GM20431 (cell line): ENCODE results near the gene QDPR.
"Not testable (repeated sequence)": the region's sequence is repeated elsewhere in the genome, so short reads cannot be mapped to it uniquely, and the experiment has no call there.

Source experiments
- in situ Hi-C: fragments of 300-500 bp; cut with MseI, MboI; formaldehyde crosslinking; loops from one replicate; pipeline ENCODE4 v1.15.0; 2020; ENCODE audit warnings: low sequenced_read_pairs; ENCODE audit not compliant: unreplicated experiment

The QDPR gene

GRCh38 chr4:17448689-17449088 lies 63.2 kb downstream of the QDPR start:
- in situ Hi-C loops: no loop called here

- in situ Hi-C loops: no loop called here
Measured at GRCh38 chr4:17447675-17448298, 64.1 kb downstream of the QDPR start.

- in situ Hi-C loops: no loop called here
Measured at GRCh38 chr4:17447056-17447455, 64.8 kb downstream of the QDPR start.

GRCh38 chr4:17442477-17442876 lies 69.4 kb downstream of the QDPR start:
- in situ Hi-C loops: not testable (repeated sequence)

GRCh38 chr4:17437396-17437795 lies 74.5 kb downstream of the QDPR start:
- in situ Hi-C loops: no loop called here

GRCh38 chr4:17436750-17437090 lies 75.2 kb downstream of the QDPR start:
- in situ Hi-C loops: no loop called here
